Measurements from ENCODE around the gene PSMB7.

PSMB7 gene

DNA sequence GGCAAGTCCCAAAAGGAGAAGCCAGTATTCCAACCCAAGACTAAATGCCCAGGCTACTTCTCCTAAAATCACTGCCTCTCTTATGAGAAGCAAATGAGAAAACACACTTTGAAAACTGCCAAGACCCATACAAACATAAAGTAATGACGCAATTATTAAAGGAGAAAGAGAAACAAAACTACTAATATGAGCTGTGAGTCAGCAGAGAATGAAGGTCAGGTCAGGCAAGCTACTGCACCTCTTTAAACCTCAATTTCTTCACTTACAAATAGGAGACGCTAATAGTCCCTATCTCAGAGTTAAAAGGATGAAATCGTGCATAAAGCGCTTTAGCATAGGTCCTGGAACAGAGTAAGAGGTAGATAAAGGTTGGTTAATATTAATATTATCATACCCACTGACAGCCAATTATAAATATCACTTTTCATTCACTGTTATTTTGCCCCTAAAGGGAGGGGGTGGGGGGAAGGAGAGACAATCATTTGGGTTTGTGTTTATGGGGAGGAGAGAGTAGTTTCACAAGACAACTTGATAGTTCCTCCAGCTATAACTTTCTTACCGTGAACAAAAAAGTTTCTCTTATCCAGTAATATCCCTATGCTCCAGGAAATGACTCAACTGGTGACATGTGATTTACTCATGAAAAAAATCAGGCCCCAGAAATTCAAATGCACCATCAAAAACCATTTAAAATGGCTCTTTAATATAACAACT, 3.6 kb downstream of the PSMB7 start:
- no peaks in the 10 kb centered on the region for H3K9me3 ChIP-seq (ENCODE audit: control insufficient read depth, low read length)
- no peak overlapping the region for H3K27ac ChIP-seq (ENCODE audit: low read depth, low read length, severe bottlenecking)
- peaks cover 9% of the 10 kb centered on the region for H3K4me1 ChIP-seq (ENCODE audit: control insufficient read depth, insufficient read depth, low read length, poor library complexity, severe bottlenecking)
- 100% methylated on average over 1 of the region's 5 CpGs; no CpG with 5 or more reads in 1 of the 2 experiments for WGBS, 2 experiments (ENCODE audit: insufficient coverage in 2 of 2)
- H3K36me3 ChIP-seq (ENCODE audit: control insufficient read depth, insufficient read depth, low read length): peaks cover 66% of the 10 kb centered on the region
- no peak overlapping the region for H3K4me3 ChIP-seq (ENCODE audit: extremely low read depth, insufficient read depth, low read length, poor library complexity, severe bottlenecking)

DNA sequence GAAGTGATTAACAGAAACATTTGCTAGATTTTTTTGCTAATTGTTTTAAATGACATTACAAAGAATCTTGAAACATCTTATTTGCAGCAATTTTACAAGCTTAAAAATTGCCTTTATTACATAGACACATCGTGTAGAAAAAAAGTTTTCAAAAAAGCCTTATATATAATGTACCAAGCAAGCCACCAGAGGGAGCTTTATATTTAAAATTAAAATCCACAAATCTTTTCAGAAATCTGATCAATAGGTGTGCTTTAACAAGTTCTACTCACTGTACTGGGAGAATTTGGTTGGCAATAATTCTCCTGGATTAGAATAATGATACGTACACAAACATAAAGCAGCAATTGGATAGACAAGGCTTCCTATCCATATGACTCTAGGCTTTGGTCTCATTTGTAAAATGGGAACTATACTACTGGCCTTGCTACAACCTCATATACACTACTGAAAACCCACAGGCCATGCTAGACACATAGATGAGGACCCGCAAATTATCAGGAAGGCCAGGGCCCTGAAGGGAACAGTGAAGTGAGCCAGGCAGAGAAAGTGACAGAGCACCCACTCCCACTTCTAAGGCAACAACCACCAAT, 4.8 kb downstream of the PSMB7 start:
- Histone ChIP-seq H3K27ac (ENCODE audit: low read depth, low read length, severe bottlenecking) (no peak overlapping the region), H3K4me3 (ENCODE audit: extremely low read depth, insufficient read depth, low read length, poor library complexity, severe bottlenecking) (no peak overlapping the region), H3K4me1 (ENCODE audit: control insufficient read depth, insufficient read depth, low read length, poor library complexity, severe bottlenecking) (peaks cover 9% of the 10 kb centered on the region), H3K9me3 (ENCODE audit: control insufficient read depth, low read length) (no peaks in the 10 kb centered on the region), H3K36me3 (ENCODE audit: control insufficient read depth, insufficient read depth, low read length) (peaks cover 79% of the 10 kb centered on the region)
- WGBS, 2 experiments (ENCODE audit: insufficient coverage in 2 of 2): 100% methylated on average over 1 of the region's 3 CpGs

DNA sequence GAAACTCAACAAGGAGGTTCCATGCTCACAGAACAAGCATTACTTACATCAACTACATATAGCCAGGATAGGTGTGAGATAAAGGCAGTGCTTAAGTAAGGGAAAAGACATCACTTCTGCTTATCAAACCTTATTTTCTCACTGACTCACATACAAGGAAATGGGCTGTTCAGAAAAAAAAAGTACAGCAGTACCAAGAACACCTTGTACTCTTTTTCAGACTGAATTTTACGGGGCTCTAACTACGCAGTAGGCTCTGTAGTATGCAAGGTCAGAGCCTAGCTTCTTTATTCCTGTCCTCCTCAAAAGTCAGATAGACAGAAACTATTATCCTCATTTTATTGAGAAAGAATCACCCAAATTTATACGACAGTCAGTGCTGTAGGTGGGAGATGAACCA, 5.8 kb downstream of the PSMB7 start:
- H3K4me1 ChIP-seq (ENCODE audit: control insufficient read depth, insufficient read depth, low read length, poor library complexity, severe bottlenecking): peaks cover 9% of the 10 kb centered on the region
- peaks cover 88% of the 10 kb centered on the region for H3K36me3 ChIP-seq (ENCODE audit: control insufficient read depth, insufficient read depth, low read length)
- H3K9me3 ChIP-seq (ENCODE audit: control insufficient read depth, low read length): no peaks in the 10 kb centered on the region
- no peak overlapping the region for H3K4me3 ChIP-seq (ENCODE audit: extremely low read depth, insufficient read depth, low read length, poor library complexity, severe bottlenecking)
- no peak overlapping the region for H3K27ac ChIP-seq (ENCODE audit: low read depth, low read length, severe bottlenecking)
- WGBS, 2 experiments (ENCODE audit: insufficient coverage in 2 of 2): 100% methylated on average over 1 to 2 of the region's 3 CpGs

DNA sequence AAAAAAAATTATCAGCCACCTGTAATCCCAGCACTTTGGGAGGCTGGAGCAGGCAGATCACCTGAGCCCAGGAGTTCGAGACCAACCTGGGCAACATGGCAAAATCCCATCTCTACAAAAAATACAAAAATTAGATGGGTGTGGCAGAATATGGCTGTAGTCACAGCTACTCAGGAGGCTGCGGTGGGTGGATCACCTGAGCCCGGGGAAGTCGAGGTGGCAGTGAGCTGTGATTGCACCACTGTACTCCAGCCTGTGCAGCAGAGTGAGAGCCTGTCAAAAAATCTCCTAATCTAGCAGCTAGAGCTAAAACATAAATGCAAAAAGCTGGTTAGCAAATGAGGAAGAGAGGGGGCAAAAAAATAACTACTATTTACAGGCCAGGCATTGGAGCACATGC, 12.0 kb downstream of the PSMB7 start:
- Histone ChIP-seq H3K4me1 (ENCODE audit: control insufficient read depth, insufficient read depth, low read length, poor library complexity, severe bottlenecking) (peaks cover 19% of the 10 kb centered on the region), H3K36me3 (ENCODE audit: control insufficient read depth, insufficient read depth, low read length) (peaks cover 94% of the 10 kb centered on the region), H3K4me3 (ENCODE audit: extremely low read depth, insufficient read depth, low read length, poor library complexity, severe bottlenecking) (no peak overlapping the region), H3K27ac (ENCODE audit: low read depth, low read length, severe bottlenecking) (no peak overlapping the region), H3K9me3 (ENCODE audit: control insufficient read depth, low read length) (no peaks in the 10 kb centered on the region)
- WGBS, 2 experiments (ENCODE audit: insufficient coverage in 2 of 2): 92% methylated on average over 2 of the region's 4 CpGs; no CpG with 5 or more reads in 1 of the 2 experiments

DNA sequence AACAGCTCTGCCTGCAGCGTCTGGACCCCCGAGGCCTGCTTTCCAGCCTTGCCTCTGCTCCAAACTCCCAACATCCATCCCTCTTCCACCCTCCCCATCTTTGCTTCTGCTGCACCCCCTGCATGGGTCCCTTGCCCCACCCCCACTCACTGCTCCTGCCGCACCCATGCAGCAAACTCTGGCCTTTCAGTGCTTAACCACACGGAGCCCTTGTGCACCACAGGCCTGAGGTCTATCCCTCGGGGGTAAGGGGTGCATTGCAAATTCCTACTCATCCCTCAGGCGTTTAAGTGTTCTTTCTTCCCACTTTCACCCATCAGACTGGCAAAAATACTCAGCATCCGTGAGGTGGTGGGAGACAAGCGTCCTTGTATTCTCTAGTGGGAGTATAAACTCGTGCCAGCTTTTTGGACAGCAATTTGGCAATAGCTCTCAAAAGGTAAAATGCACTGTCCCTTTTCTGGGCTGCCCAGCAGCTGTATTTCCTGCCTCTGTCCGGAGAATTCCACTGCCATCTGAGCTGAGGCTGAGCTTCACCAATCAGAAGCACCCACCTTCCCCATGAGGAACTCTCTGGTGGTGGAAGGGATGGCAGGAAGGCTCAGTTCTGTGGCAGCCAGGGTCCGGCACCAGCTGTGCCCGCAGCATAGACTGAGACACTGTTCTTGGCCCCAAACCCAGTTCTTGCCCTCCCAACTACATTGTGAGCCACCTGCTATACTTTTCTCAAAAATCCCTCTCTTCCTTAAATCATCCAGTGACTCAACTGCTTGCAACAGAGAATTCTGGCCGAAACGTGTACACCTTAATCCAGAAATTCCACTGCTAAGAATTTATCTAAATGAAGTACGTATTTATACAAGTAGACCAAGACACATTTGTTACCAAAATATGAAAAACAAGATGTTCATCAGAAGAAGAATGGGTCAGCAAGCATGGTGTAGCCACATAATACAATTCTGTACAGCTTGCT, 15.0 kb downstream of the PSMB7 start:
- 68 to 71% methylated on average over 6 to 10 of the region's 15 CpGs for WGBS, 2 experiments (ENCODE audit: insufficient coverage in 2 of 2)
- H3K27ac ChIP-seq (ENCODE audit: low read depth, low read length, severe bottlenecking): peak overlapping the region; percentile 55
- peaks cover 19% of the 10 kb centered on the region for H3K4me1 ChIP-seq (ENCODE audit: control insufficient read depth, insufficient read depth, low read length, poor library complexity, severe bottlenecking)

DNA sequence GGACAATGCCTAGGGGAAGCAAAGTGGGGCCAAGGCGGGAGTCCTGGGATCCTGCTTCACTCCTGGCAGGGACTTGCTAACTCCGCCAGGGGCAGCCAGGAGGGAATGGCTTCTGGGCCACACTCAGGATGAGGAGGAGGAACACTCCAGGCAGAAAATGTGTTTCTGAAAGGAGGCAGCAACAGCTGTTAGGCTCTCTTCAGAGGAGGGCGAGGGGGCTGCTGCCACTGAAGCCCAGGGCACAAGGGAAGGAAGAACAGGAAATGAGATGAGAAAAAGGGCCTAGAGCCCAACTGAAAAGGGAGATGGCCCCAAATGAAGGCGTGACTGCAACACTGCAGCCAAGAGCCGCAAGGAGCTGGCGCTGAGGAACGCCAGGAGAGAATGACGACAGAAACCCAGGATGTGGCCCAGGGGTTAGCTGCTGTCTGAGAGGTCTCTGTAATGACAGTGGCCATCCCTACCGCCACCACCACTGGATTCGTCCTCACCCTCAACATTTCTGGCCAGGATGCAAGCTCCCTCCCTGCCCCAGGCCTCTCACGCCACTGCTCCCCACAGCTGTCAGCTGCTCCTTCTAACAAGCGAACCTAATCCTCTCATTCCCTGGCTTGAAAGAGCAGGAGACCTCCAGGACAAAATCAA, 15.8 kb downstream of the PSMB7 start:
- WGBS, 2 experiments (ENCODE audit: insufficient coverage in 2 of 2): 78 to 80% methylated on average over 10 to 11 of the region's 12 CpGs
- Histone ChIP-seq H3K4me3 (ENCODE audit: extremely low read depth, insufficient read depth, low read length, poor library complexity, severe bottlenecking) (no peak overlapping the region), H3K27ac (ENCODE audit: low read depth, low read length, severe bottlenecking) (peak overlapping the region; percentile 55), H3K4me1 (ENCODE audit: control insufficient read depth, insufficient read depth, low read length, poor library complexity, severe bottlenecking) (peaks cover 20% of the 10 kb centered on the region), H3K36me3 (ENCODE audit: control insufficient read depth, insufficient read depth, low read length) (peaks cover 83% of the 10 kb centered on the region), H3K9me3 (ENCODE audit: control insufficient read depth, low read length) (no peaks in the 10 kb centered on the region)

More for the DNA sequence above, 15.0 kb downstream of the PSMB7 start:
- Histone ChIP-seq H3K36me3 (ENCODE audit: control insufficient read depth, insufficient read depth, low read length) (peaks cover 85% of the 10 kb centered on the region), H3K4me3 (ENCODE audit: extremely low read depth, insufficient read depth, low read length, poor library complexity, severe bottlenecking) (no peak overlapping the region), H3K9me3 (ENCODE audit: control insufficient read depth, low read length) (no peaks in the 10 kb centered on the region)

DNA sequence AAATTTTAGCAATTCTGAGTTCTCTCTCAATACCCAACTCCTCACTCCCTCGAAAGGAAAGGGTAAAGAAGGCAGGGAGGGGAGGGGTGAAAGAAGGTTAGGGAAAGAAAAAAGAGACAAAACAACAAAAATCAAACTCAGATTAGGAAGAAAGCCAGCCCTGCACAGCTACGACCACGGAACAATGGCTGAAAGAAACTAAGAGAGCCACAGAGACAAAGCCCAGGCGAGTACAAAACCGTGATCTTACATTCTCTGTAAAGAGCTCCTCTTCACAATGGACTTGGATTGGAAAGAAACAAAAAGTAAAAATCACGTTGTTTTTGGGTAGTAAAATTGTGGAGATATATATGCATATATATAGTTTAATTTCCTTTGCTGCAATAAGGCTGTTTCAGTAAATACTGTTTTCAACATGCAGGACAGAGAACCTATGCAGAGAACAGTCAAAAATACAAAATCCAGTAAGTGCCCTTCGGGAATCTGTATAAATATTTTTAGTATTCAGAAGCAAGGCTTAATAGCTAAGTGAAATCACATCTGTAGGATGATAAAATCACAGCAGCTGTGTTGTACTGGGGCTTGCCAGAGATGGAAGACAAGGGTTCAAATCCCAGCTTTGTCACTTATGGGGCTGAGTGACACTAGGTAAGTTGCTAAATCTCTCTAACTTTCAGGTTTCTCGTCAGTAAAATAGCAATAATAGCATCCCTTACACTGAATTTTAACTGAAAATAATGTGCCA, 16.9 kb downstream of the PSMB7 start:
- 89% methylated on average over 6 of the region's 8 CpGs; no CpG with 5 or more reads in 1 of the 2 experiments for WGBS, 2 experiments (ENCODE audit: insufficient coverage in 2 of 2)
- Histone ChIP-seq H3K4me1 (ENCODE audit: control insufficient read depth, insufficient read depth, low read length, poor library complexity, severe bottlenecking) (peaks cover 31% of the 10 kb centered on the region), H3K9me3 (ENCODE audit: control insufficient read depth, low read length) (no peaks in the 10 kb centered on the region), H3K4me3 (ENCODE audit: extremely low read depth, insufficient read depth, low read length, poor library complexity, severe bottlenecking) (no peak overlapping the region), H3K27ac (ENCODE audit: low read depth, low read length, severe bottlenecking) (no peak overlapping the region), H3K36me3 (ENCODE audit: control insufficient read depth, insufficient read depth, low read length) (peaks cover 77% of the 10 kb centered on the region)

DNA sequence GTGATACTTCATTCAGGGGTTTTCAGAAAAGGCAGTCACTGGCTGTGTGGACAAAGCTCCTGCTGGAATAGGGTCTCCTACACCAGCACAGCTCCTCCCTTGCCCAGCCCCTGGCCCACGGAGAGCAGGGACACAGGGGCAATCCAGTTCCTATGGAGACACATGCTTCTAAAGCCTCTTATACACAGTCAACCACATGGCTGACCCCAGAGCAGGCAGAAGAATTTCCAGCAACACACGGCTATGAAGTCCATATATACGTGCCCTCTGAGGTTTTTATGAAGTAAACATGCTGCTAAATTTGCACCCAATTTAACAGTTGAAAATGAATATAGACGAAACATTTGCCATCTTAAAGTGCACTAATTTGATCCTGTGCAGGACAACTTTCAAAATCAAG, 19.4 kb downstream of the PSMB7 start:
- Histone ChIP-seq H3K36me3 (ENCODE audit: control insufficient read depth, insufficient read depth, low read length) (peaks cover 53% of the 10 kb centered on the region), H3K4me3 (ENCODE audit: extremely low read depth, insufficient read depth, low read length, poor library complexity, severe bottlenecking) (no peak overlapping the region), H3K4me1 (ENCODE audit: control insufficient read depth, insufficient read depth, low read length, poor library complexity, severe bottlenecking) (peaks cover 40% of the 10 kb centered on the region), H3K9me3 (ENCODE audit: control insufficient read depth, low read length) (no peaks in the 10 kb centered on the region), H3K27ac (ENCODE audit: low read depth, low read length, severe bottlenecking) (no peak overlapping the region)
- 78 to 100% methylated on average over 2 of the region's 4 CpGs for WGBS, 2 experiments (ENCODE audit: insufficient coverage in 2 of 2)

DNA sequence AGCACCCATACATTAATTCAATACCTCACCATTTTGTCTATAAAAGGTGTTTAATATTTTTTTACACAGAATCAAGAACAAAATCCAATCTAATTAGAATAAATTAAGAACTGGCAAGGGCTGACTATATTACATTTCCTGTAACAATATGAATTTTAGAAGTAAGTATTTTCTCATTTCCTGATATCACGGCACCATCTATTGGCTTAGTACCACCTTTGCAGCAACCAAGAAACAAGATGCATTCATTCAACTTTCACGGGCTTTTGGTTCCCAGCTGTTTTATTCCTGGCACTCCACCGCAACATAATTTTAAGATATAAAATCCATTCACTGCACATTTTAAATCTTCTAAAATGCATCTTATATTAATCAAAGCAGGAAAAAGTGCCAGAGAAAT, 20.6 kb downstream of the PSMB7 start:
- Histone ChIP-seq H3K4me1 (ENCODE audit: control insufficient read depth, insufficient read depth, low read length, poor library complexity, severe bottlenecking) (peaks cover 31% of the 10 kb centered on the region), H3K27ac (ENCODE audit: low read depth, low read length, severe bottlenecking) (peak overlapping the region; percentile 47), H3K9me3 (ENCODE audit: control insufficient read depth, low read length) (no peaks in the 10 kb centered on the region), H3K4me3 (ENCODE audit: extremely low read depth, insufficient read depth, low read length, poor library complexity, severe bottlenecking) (no peak overlapping the region), H3K36me3 (ENCODE audit: control insufficient read depth, insufficient read depth, low read length) (peaks cover 42% of the 10 kb centered on the region)
- WGBS, 2 experiments (ENCODE audit: insufficient coverage in 2 of 2): 67 to 89% methylated on average over 1 to 2 of the region's 3 CpGs

DNA sequence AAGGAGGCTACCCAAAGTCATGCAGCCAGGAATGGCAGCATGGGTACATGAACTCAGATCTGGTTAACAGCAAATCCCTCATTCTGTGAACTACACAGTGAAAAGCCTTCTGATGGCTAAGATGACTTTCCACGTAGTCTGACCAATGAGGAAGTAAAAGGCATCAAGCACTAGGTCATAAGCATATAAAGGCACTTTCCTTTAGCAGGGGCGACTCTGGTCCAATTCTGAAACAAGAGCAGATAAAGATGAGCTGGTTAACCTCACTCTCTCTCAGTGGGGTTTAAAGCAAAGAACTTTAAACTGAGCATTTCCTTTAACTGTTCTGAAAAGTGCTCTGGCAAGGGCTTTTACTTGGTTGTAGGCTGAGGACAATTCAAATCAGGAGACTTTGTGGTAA, 21.1 kb downstream of the PSMB7 start:
- peaks cover 39% of the 10 kb centered on the region for H3K36me3 ChIP-seq (ENCODE audit: control insufficient read depth, insufficient read depth, low read length)
- peaks cover 28% of the 10 kb centered on the region for H3K4me1 ChIP-seq (ENCODE audit: control insufficient read depth, insufficient read depth, low read length, poor library complexity, severe bottlenecking)
- H3K4me3 ChIP-seq (ENCODE audit: extremely low read depth, insufficient read depth, low read length, poor library complexity, severe bottlenecking): no peak overlapping the region
- 92% methylated on average over 2 of the region's 2 CpGs; no CpG with 5 or more reads in 1 of the 2 experiments for WGBS, 2 experiments (ENCODE audit: insufficient coverage in 2 of 2)
- H3K9me3 ChIP-seq (ENCODE audit: control insufficient read depth, low read length): no peaks in the 10 kb centered on the region
- peak overlapping the region; percentile 47 for H3K27ac ChIP-seq (ENCODE audit: low read depth, low read length, severe bottlenecking)
